GM20000 (cell line): Measurements from ENCODE around the gene TGM5.
A peak's percentile ranks its signal among the peaks of the same experiment; 100 is the strongest.

Experiments
- DNase-seq: peaks from one replicate; pipeline ENCODE4 v3.0.0; 2012; ENCODE audit warnings: low spot score
- TF ChIP-seq, protein P1 (sequence below): IDR thresholded peaks from 2 replicates; pipeline ENCODE4 v1.5.1; 2012; ENCODE audit warnings: mild to moderate bottlenecking, control low read depth; ENCODE audit errors: extremely low read depth, missing control alignments

Gene TGM5

GRCh38 chr15:43194795-43195194 is 71.9 kb downstream of the TGM5 start:
- TF ChIP-seq, protein P1, sequence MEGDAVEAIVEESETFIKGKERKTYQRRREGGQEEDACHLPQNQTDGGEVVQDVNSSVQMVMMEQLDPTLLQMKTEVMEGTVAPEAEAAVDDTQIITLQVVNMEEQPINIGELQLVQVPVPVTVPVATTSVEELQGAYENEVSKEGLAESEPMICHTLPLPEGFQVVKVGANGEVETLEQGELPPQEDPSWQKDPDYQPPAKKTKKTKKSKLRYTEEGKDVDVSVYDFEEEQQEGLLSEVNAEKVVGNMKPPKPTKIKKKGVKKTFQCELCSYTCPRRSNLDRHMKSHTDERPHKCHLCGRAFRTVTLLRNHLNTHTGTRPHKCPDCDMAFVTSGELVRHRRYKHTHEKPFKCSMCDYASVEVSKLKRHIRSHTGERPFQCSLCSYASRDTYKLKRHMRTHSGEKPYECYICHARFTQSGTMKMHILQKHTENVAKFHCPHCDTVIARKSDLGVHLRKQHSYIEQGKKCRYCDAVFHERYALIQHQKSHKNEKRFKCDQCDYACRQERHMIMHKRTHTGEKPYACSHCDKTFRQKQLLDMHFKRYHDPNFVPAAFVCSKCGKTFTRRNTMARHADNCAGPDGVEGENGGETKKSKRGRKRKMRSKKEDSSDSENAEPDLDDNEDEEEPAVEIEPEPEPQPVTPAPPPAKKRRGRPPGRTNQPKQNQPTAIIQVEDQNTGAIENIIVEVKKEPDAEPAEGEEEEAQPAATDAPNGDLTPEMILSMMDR, result no peak
- DNase-seq, result no peak

- DNase-seq, result no peak
- TF ChIP-seq, protein P1, result no peak
These were observed 73.0 kb downstream of the TGM5 start for GRCh38 chr15:43193710-43194109.

DNA sequence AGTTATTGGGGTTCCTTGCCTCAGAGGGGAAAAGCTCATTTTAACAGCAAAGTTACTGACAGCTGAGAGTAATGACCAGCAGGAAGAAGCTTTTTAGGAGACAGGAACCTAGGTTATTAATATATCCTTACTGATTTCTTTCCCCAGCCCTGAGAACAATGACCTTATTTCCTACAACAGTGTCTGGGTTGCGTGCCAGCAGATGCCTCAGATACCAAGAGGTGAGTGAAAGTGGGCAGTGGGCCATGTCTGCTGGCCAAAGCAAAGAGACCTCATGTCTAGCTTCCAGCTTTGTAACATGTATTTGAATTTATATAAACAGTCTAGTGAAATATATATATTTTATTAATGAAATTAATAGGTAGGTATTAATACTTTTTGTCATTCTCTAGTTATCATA is 76.5 kb downstream of the TGM5 start:
- TF ChIP-seq, protein P1, result no peak

GRCh38 chr15:43189296-43189695 is 77.4 kb downstream of the TGM5 start:
- no peak for DNase-seq
- TF ChIP-seq, protein P1, result no peak

More for the DNA sequence above, 76.5 kb downstream of the TGM5 start:
- no peak for DNase-seq

DNA sequence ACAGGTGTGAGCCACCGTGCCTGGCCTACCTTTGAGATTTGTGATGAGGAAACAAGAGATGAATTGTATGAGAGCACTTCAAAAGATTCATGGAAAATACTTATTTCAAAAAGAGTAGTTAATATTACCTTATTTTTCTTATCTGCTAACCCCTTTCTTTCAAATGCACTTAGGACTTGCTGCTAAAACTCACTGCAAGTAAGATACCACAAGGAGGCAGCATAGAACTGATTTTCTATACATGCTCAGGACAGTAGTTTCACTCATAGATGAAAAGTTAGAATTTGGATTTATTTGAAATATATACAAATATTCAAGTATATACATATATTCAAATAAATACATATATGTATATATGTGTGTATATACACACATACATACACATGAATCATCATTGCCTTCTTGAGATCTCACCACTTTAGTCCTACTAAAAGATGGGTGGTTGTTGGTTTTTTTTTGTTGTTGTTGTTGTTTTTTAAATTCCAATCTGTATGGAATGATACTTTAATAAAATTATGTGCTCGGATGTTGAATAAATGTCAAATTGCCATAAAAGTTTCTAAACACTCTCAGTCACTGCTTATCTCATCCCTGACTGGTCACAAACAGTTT is 79.1 kb downstream of the TGM5 start:
- TF ChIP-seq, protein P1, result peak; percentile 39
- DNase-seq, result peak; percentile 57

DNA sequence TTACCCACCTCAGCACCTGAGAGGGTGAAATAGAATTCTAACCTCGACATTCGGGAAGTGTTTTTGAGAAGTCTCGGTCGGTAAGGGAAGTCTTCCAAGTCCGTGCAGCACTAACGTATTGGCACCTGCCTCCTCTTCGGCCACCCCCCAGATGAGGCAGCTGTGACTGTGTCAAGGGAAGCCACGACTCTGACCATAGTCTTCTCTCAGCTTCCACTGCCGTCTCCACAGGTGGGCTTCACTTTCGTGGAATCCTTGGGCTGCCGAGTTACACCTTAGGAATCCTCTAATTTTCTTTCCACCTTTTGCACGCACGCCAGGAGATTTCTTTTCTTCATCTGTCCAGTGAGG is 80.8 kb downstream of the TGM5 start:
- no peak for DNase-seq

DNA sequence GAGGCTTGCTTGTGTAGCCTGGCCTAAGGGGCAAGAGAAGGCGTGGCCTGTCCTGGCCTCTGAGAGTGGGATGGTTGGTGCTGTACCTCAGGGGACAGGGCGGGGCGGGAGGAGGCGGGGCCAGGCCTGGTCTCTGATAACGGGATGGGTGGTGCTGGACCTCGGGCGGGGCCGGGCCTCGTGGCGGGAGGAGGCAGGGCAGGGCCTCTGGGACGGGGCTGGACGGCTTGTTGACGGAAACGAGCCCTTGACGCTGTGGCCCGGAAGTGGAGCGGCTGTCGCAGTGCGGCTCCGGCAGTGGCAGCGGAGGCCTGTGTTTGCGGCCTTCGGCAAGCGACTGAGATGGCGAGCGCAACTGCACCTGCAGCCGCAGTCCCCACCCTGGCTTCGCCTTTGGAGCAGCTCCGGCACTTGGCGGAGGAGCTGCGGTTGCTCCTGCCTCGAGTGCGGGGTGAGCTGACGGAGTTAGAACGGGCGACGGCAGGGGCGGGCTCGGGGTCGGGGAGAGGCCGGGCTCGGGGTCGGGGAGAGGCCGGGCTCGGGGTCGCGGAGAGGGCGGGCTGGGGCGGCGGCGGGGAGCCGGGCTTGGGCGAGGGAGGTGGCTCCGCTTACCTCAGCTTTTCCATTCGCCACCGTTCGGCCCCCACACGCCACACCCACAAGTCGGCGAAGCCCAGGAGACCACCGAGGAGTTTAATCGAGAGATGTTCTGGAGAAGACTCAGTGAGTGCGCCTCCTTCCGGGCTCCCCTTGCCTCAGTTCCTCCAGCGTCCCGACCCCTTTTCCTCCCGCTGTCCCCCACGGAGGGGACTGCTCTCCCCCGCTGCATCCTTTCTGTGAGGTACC is 81.3 kb downstream of the TGM5 start, which contains the start of gene CCNDBP1:
Gene CCNDBP1, plus strand, starts transcription at position 247 of the 846 bp plus-strand sequence. Its CDS starts 96 bp downstream, at position 343.
- DNase-seq, result peak; percentile 99
- TF ChIP-seq, protein P1, result peak; percentile 45

More for the DNA sequence above, 80.8 kb downstream of the TGM5 start:
- TF ChIP-seq, protein P1, result no peak
